Natural killer cell (primary cell): ENCODE data around the gene DIABLO. TPM values are rescaled to one million over a fixed set of nuclear protein-coding genes. Genes with fewer than 3 reads are reported as not detected.

Experiments
- ATAC-seq, 3 donors: fragments of 150-1000 bp in 2 of 3; fragments of 200-7000 bp in 1 of 3; cut with Tn5 transposase; 1 replicate in 1 of 3; 2 replicates in 2 of 3; pipeline ENCODE4 v1.10.0; 2021; ENCODE audit warnings: mild to moderate bottlenecking in 2 of 3, moderate library complexity in 2 of 3
- DNase-seq, 2 donors: peaks; one replicate each; pipeline versions ENCODE4 v3.0.0 to v3.0.0-alpha.2; 2013 to 2021; ENCODE audit warnings: mixed read lengths in 1 of 2
- H3K27ac ChIP-seq: one replicate; pipeline ENCODE4 v1.5.1; 2013; ENCODE audit warnings: mild to moderate bottlenecking, low read length
- H3K27me3 ChIP-seq: one replicate; pipeline ENCODE4 v1.6.1; 2013; ENCODE audit warnings: low read length; ENCODE audit not compliant: control insufficient read depth, insufficient read depth
- H3K36me3 ChIP-seq: one replicate; pipeline ENCODE4 v1.6.1; 2013; ENCODE audit warnings: low read length; ENCODE audit not compliant: control insufficient read depth, insufficient read depth
- H3K4me1 ChIP-seq: one replicate; pipeline ENCODE4 v1.6.1; 2013; ENCODE audit warnings: low read length; ENCODE audit not compliant: control insufficient read depth, insufficient read depth
- H3K4me3 ChIP-seq: one replicate; pipeline ENCODE4 v1.5.1; 2013; ENCODE audit warnings: low read length
- H3K9me3 ChIP-seq: one replicate; pipeline ENCODE4 v1.6.1; 2013; ENCODE audit warnings: low read length; ENCODE audit not compliant: control insufficient read depth, insufficient read depth
- H3K27ac Mint-ChIP-seq, 2 donors: one replicate each; pipeline ENCODE4 v1.8.0; 2022; ENCODE audit warnings: mild to moderate bottlenecking in 2 of 2, mixed read lengths in 2 of 2, moderate library complexity in 1 of 2
- H3K27me3 Mint-ChIP-seq, 2 donors: one replicate each; pipeline ENCODE4 v1.8.0; 2022; ENCODE audit warnings: low read depth in 2 of 2, mixed read lengths in 2 of 2
- H3K36me3 Mint-ChIP-seq: one replicate; pipeline ENCODE4 v1.8.0; 2022; ENCODE audit warnings: mixed read lengths
- H3K4me1 Mint-ChIP-seq, 2 donors: one replicate each; pipeline ENCODE4 v1.8.0; 2022; ENCODE audit warnings: mixed read lengths in 2 of 2
- H3K4me3 Mint-ChIP-seq: one replicate; pipeline ENCODE4 v1.8.0; 2022; ENCODE audit warnings: mild to moderate bottlenecking, moderate library complexity, mixed read lengths
- H3K9me3 Mint-ChIP-seq, 2 donors: one replicate each; pipeline ENCODE4 v1.8.0; 2022; ENCODE audit warnings: mixed read lengths in 2 of 2
- WGBS: methylation state at CpG from one replicate; pipeline ENCODE4 v1.1.7; 2013; ENCODE audit warnings: missing lambda C conversion rate; ENCODE audit not compliant: insufficient coverage; 5-methylcytosine and 5-hydroxymethylcytosine counted together
- intact Hi-C: fragments of 100-400 bp; cut with micrococcal nuclease; formaldehyde crosslinking; loops from one replicate; pipeline ENCODE4 v1.14.2; 2022
- total RNA-seq, 4 donors: library from RNA; stranded (reverse); fragments of 120-200 nt in 1 of 4; gene quantifications; one replicate each; pipeline versions ENCODE4 v1.2.3 to v1.2.4, GENCODE V29; 2013 to 2022
- TF ChIP-seq, protein P1 (sequence below): fragments of 200-600 bp; IDR thresholded peaks from one replicate; pipeline ENCODE4 v1.8.0; 2022; ENCODE audit warnings: antibody characterized with exemption

The DIABLO gene
- total RNA-seq, 3 donors from 2014 or later (not counting 1 experiment from before 2014, with no cell fraction given): 84.8 to 102 (median 101) TPM

DNA sequence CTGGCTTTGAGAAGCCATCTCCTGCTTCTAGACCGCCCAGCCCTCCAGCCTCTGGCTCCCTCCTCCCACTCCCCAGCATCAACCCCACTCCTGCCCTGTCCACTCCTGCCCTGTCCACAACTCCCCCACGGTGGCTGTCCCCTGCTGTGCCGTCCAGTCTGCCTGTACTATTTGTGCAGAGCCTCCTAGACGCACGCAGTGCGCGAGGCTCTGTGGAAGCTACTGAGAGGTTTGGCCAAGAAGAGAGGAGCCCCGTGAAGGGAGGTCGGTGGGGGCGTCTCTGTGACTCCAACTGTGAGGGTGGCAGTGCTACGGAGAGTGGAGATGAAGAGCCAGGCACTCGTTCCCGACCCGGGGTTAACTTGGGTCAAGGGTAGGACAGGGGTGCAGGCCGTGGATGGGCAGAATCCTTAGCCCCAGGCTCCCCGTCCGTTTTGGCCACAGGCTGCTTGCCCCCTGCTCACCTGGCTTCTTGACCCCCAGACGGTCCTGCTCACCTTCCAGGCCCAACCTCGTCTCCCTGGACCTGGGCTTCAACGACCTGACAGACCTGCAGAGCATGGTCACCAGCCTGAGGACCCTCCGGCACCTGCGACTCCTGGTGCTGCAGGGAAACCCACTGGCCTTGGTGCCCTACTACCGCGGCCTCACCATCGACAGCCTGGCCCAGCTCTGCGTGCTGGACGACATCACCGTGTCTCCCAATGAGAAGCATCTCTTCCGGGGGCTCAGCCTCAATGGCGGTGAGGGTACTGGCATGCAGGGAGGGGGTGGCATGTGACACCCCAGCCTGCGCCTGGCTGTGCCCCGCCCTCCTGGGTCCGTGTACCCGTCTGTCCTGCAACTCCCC is 36.0 kb downstream of the DIABLO start:
- Histone ChIP-seq H3K4me3 (no peak overlapping the region), H3K4me1 (peaks cover 11% of the 10 kb centered on the region), H3K36me3 (no peaks in the 10 kb centered on the region), H3K27me3 (no peaks in the 10 kb centered on the region), H3K27ac (no peak overlapping the region), H3K9me3 (no peaks in the 10 kb centered on the region)
- H3K27me3 Mint-ChIP-seq: no peaks in the 10 kb centered on the region
- ATAC-seq (no peak), DNase-seq (no peak)
- no peak overlapping the region for H3K27ac Mint-ChIP-seq
- TF ChIP-seq, protein P1, sequence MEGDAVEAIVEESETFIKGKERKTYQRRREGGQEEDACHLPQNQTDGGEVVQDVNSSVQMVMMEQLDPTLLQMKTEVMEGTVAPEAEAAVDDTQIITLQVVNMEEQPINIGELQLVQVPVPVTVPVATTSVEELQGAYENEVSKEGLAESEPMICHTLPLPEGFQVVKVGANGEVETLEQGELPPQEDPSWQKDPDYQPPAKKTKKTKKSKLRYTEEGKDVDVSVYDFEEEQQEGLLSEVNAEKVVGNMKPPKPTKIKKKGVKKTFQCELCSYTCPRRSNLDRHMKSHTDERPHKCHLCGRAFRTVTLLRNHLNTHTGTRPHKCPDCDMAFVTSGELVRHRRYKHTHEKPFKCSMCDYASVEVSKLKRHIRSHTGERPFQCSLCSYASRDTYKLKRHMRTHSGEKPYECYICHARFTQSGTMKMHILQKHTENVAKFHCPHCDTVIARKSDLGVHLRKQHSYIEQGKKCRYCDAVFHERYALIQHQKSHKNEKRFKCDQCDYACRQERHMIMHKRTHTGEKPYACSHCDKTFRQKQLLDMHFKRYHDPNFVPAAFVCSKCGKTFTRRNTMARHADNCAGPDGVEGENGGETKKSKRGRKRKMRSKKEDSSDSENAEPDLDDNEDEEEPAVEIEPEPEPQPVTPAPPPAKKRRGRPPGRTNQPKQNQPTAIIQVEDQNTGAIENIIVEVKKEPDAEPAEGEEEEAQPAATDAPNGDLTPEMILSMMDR: no peak
- intact Hi-C loops: no loop called here
- H3K9me3 Mint-ChIP-seq: no peaks in the 10 kb centered on the region
- no peak overlapping the region for H3K4me3 Mint-ChIP-seq
- H3K36me3 Mint-ChIP-seq: no peaks in the 10 kb centered on the region
- 94% methylated on average over 34 of the region's 34 CpGs for WGBS
- peaks cover 12 to 13% of the 10 kb centered on the region in 2 donors for H3K4me1 Mint-ChIP-seq

DNA sequence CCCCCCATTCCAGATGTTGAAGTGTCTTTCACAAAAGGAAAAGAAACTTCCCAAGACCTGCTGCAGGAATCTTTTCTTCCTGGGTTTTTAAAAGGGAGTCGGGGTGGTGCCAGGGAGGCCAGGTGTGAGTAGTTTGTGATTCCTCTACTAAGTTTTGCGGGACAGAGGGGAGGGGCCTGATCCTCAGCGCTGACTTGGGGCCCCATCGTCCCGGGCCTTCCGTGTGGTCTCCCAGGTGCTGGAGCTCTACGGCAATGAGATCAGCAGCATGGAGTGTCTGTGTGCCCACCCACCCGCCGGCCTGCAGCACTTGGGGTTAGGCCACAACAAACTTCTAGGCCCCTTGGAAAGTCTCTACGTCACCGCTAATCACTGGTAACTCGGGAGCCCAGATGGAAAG is 38.4 kb downstream of the DIABLO start:
- Mint-ChIP-seq H3K36me3 (no peaks in the 10 kb centered on the region), H3K4me3 (no peak overlapping the region), H3K27ac (no peak overlapping the region), H3K27me3 (no peaks in the 10 kb centered on the region), H3K9me3 (no peaks in the 10 kb centered on the region), H3K4me1 (peaks cover 28 to 32% of the 10 kb centered on the region in 2 donors)
- H3K4me1 ChIP-seq: peaks cover 33% of the 10 kb centered on the region
- H3K27ac ChIP-seq: no peak overlapping the region
- H3K27me3 ChIP-seq: no peaks in the 10 kb centered on the region
- TF ChIP-seq, protein P1: no peak
- intact Hi-C loops: no loop called here
- no peaks in the 10 kb centered on the region for H3K36me3 ChIP-seq
- DNase-seq: no peak
- no peak overlapping the region for H3K4me3 ChIP-seq
- no peaks in the 10 kb centered on the region for H3K9me3 ChIP-seq
- 94% methylated on average over 12 of the region's 12 CpGs for WGBS
- no peak for ATAC-seq

DNA sequence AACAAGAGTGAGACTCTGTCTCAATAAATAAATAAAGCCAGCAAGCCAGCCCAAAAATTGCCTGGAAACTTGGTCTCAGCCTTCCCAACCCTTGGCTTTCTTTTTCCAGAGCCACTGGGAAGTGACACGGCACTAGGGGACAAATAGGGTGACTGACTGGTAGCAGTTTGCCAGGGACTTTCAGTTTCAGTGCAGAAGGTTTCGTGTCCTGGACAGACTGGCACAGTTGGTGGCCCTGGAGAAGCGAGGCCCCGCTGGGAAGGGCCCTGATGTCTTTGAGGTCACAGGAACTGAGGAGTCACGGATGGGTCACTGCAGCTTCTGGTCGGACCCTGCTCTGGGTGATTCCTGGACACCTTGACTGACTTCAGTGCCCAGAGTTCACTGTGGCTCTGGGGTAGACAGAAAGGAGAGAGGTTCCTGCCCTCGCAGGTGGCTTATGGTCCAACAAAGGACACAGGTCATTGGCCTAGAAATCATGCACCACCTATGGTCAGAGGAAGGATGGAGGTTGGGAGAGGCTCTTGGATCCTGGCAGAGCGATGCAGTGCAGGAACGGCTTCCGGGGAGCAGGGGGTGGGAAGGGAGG is 40.3 kb downstream of the DIABLO start:
- Mint-ChIP-seq H3K36me3 (no peaks in the 10 kb centered on the region), H3K4me3 (no peak overlapping the region), H3K9me3 (no peaks in the 10 kb centered on the region), H3K27me3 (no peaks in the 10 kb centered on the region), H3K4me1 (peaks cover 23 to 25% of the 10 kb centered on the region in 2 donors), H3K27ac (peak overlapping the region; percentile 93 to 98)
- Histone ChIP-seq H3K4me3 (no peak overlapping the region), H3K27me3 (no peaks in the 10 kb centered on the region), H3K36me3 (no peaks in the 10 kb centered on the region), H3K4me1 (peaks cover 32% of the 10 kb centered on the region), H3K9me3 (no peaks in the 10 kb centered on the region), H3K27ac (peak overlapping the region; percentile 88)
- intact Hi-C loops: no loop called here
- ATAC-seq (no peak), DNase-seq (no peak)
- 88% methylated on average over 10 of the region's 10 CpGs for WGBS
- TF ChIP-seq, protein P1: no peak
